Neural crest cell (in vitro differentiated cells): ENCODE data around the gene MAZ. TPM values are rescaled to one million over a fixed set of nuclear protein-coding genes. Genes with fewer than 3 reads are reported as not detected.

Experiments used
- DNase-seq: peaks from one replicate; pipeline ENCODE4 v3.0.0; 2021; ENCODE audit warnings: low read depth, mixed read lengths, low spot score
- H3K27ac Mint-ChIP-seq: one replicate; pipeline ENCODE4 v1.8.0; 2021; ENCODE audit warnings: mild to moderate bottlenecking, mixed read lengths; ENCODE audit not compliant: unreplicated experiment
- H3K27me3 Mint-ChIP-seq: 2 replicates; pipeline ENCODE4 v1.8.0; 2021; ENCODE audit warnings: low read depth, mild to moderate bottlenecking, mixed read lengths
- H3K36me3 Mint-ChIP-seq: 2 replicates; pipeline ENCODE4 v1.8.0; 2021; ENCODE audit warnings: low read depth, mild to moderate bottlenecking, mixed read lengths
- H3K4me1 Mint-ChIP-seq: 2 replicates; pipeline ENCODE4 v1.8.0; 2021; ENCODE audit warnings: mixed read lengths
- H3K4me3 Mint-ChIP-seq: one replicate; pipeline ENCODE4 v1.8.0; 2021; ENCODE audit warnings: mild to moderate bottlenecking, mixed read lengths
- H3K9me3 Mint-ChIP-seq: 2 replicates; pipeline ENCODE4 v1.8.0; 2021; ENCODE audit warnings: mixed read lengths
- CTCF ChIP-seq: fragments of 200-600 bp; sonication (generic); conservative IDR thresholded peaks from 2 replicates; pipeline ENCODE4 v1.5.0; 2021; ENCODE audit warnings: antibody characterized with exemption, mild to moderate bottlenecking
- total RNA-seq: library from RNA; stranded (reverse); gene quantifications from 2 replicates; pipeline ENCODE4 v1.2.1, GENCODE V29; 2021

MAZ gene
- total RNA-seq, 1 donor from 2014 or later: 635 TPM

- H3K27me3 Mint-ChIP-seq: peaks cover 25% of the 10 kb centered on the region
- DNase-seq: peak; percentile 71
- H3K9me3 Mint-ChIP-seq: no peaks in the 10 kb centered on the region
- peaks cover 17% of the 10 kb centered on the region for H3K36me3 Mint-ChIP-seq
- H3K4me1 Mint-ChIP-seq: peaks cover 59% of the 10 kb centered on the region
- TF ChIP-seq CTCF: peak; percentile 57
- peak overlapping the region; percentile 97 for H3K27ac Mint-ChIP-seq
- peak overlapping the region; percentile 91 for H3K4me3 Mint-ChIP-seq
Measured at GRCh38 chr16:29807426-29808218, 1.3 kb downstream of the MAZ start.

GRCh38 chr16:29808219-29808900 is 2.0 kb downstream of the MAZ start:
- Mint-ChIP-seq H3K36me3 (peaks cover 17% of the 10 kb centered on the region), H3K9me3 (no peaks in the 10 kb centered on the region), H3K4me3 (peak overlapping the region; percentile 91), H3K27me3 (peaks cover 25% of the 10 kb centered on the region), H3K27ac (peak overlapping the region; percentile 97), H3K4me1 (peaks cover 67% of the 10 kb centered on the region)
- DNase-seq: no peak
- no peak for TF ChIP-seq CTCF

GRCh38 chr16:29809031-29809747 is 2.9 kb downstream of the MAZ start:
- Mint-ChIP-seq H3K27me3 (peaks cover 21% of the 10 kb centered on the region), H3K4me1 (peaks cover 66% of the 10 kb centered on the region), H3K4me3 (peak overlapping the region; percentile 91), H3K27ac (no peak overlapping the region), H3K9me3 (no peaks in the 10 kb centered on the region), H3K36me3 (peaks cover 16% of the 10 kb centered on the region)
- no peak for DNase-seq
- TF ChIP-seq CTCF: no peak

GRCh38 chr16:29809850-29810698 is 3.7 kb downstream of the MAZ start:
- peaks cover 13% of the 10 kb centered on the region for H3K36me3 Mint-ChIP-seq
- no peak for TF ChIP-seq CTCF
- H3K27me3 Mint-ChIP-seq: peaks cover 19% of the 10 kb centered on the region
- no peak overlapping the region for H3K27ac Mint-ChIP-seq
- peak overlapping the region; percentile 96 for H3K4me3 Mint-ChIP-seq
- peak; percentile 11 for DNase-seq
- H3K4me1 Mint-ChIP-seq: peaks cover 69% of the 10 kb centered on the region
- no peaks in the 10 kb centered on the region for H3K9me3 Mint-ChIP-seq

- Mint-ChIP-seq H3K27me3 (peaks cover 18% of the 10 kb centered on the region), H3K27ac (peak overlapping the region; percentile 32), H3K9me3 (no peaks in the 10 kb centered on the region), H3K36me3 (peaks cover 11% of the 10 kb centered on the region), H3K4me3 (peak overlapping the region; percentile 96), H3K4me1 (peaks cover 72% of the 10 kb centered on the region)
- TF ChIP-seq CTCF: no peak
- DNase-seq: no peak
Measured at GRCh38 chr16:29810699-29811169, 4.4 kb downstream of the MAZ start.
